NCI-H524 treated with DMSO at 0.1 percent for 48 hours (cell line): ENCODE data around the gene PRSS38.

ENCODE experiments used
- DNase-seq: peaks from one replicate; lab custom pipeline; 2025; lab: John Stamatoyannopoulos, UW

PRSS38 gene

DNA sequence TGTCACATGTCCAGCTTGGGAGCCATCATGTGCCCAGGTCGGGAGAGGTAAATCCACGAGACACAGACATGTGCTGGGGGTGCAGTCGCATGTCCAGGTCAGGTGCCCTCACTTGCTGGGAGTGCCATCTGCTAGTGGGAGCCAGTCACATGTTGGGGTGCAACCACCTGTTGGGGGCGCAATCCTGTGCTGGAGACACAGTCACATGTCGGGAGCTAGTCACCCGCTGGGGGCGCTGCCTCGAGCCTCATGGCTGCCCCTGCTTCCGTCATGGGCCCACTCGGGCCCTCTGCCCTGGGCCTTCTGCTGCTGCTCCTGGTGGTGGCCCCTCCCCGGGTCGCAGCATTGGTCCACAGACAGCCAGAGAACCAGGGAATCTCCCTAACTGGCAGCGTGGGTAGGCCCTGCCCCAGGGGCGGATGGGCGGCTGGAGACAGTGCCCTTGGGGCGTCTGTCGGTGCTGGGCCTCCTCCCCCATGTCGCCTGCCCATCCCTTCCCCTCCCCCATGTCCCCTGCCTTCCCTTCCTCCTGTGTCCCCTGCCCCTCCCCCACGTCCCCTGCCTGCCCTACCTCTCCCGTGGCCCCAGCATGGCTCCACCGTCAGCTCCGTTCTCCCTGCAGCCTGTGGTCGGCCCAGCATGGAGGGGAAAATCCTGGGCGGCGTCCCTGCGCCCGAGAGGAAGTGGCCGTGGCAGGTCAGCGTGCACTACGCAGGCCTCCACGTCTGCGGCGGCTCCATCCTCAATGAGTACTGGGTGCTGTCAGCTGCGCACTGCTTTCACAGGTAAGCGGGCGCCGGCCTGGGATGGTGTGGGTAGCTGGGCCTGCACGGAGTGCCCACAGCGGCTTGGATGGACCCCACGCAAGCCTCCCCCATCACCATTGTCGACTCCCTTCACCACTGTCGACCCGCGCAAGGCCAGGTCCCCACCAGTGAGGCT lies at the start of gene PRSS38:
Gene PRSS38, plus strand, starts transcription at position 208 of the 942 bp plus-strand sequence. Its CDS starts 42 bp downstream, at position 250.
- no peak for DNase-seq

DNA sequence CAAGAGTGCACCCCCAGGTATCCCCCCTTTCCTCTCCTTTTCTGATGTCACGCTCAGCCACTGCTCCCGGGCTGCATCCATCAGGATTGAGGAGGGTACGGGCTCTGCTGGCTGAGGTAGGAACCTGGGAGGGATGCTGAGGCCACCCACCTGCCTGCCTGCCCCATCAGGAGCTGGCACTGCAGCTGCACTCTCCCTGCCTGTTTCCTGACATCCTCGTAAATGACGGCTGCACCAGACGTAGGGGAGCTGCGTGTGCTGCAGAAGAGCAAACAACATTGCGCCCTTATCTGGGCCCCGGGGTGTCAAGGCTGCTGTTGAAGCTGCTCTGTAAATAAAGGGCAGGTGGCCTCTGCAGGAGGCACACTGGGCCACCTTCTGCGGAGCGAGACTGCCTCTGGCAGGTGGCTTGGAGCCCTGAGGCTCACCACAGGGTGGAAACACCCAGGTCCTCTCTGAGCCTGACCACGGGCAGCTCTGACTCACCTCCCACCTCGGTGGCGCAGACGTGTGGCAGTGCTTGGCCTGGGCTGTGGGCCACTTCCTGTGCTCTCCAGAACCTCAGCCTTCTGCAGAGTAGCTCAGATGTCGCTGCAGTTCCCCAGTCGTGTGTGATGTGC lies 49.4 kb upstream of the PRSS38 start:
- no peak for DNase-seq

DNA sequence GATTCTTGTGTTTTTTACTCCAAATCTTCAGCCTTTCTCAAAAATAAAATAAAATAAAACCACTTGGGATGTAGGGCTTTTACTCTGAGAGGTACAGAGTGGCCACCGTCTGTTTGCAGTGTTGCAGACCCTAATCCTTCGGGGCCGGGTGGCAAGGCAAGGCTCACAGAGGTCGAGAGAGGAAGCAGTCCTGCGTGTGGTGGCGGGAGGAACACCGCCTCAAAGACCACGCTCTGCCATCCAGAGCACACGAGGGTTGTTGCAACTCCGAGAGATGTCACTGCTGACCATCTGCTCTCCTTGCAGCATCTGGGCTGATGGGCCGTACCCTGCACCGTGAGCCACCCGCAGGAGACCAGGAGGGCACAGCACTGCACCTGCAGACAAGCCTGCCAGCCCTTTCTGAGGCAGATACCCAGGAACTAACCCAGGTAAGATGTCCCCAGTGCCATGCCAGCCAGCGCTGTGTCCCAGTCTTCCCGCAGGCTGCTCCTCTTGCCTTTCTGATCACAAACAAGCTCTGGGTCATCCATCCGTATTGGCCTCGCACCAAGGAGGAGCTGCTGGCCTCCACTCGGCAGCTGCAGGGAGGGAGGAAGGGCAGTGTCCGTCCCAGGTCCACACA lies 48.7 kb upstream of the PRSS38 start:
- DNase-seq, result peak; percentile 18

DNA sequence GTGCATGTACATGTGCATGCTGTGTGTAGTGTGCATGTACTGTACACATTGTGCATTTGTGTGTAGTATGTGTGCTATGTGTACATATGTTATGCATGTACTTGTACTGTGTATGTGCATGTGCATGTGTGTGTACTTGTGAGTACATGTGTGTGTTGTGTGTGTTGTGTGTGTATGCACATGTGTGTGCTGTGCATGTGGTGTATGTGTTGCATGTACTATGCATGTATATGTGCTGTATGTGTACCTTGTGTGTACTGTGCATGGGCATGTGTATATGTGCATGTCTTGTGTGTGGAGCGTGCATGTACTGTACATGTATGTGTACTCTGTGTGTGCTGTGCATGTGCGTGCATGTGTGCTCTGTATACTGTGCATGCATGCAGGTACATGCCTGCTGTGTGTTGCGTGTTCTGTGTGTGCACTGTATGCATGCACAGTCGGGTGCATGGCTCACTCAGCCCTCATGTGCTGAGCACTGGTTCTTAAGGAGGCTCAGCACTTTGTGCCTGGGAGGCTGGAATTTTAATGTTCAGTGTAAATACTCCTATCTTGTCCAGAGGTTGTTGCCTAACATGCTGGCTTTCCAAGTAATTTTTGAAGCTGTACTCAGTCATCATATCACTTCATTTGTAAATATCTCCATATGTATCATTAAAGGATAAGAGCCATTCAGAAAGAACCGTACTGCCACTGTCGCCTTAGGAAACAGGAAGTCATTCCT lies 47.9 kb upstream of the PRSS38 start:
- no peak for DNase-seq

DNA sequence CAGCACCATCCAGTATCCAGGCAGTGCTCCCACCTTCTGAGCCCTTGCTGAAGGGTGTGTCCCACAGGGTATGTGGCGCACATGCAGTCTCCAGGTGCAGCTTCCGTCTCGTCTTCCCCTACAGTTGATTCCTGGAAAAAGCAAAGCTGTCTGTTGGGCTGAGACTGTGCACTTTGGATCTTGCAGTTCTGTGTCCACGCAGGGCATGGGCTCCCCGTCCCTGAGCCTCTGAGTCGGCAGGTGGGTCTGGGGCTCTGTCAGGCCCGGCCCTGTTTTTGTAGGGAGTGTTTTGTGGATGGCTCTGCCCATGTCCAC lies 47.4 kb upstream of the PRSS38 start:
- no peak for DNase-seq

DNA sequence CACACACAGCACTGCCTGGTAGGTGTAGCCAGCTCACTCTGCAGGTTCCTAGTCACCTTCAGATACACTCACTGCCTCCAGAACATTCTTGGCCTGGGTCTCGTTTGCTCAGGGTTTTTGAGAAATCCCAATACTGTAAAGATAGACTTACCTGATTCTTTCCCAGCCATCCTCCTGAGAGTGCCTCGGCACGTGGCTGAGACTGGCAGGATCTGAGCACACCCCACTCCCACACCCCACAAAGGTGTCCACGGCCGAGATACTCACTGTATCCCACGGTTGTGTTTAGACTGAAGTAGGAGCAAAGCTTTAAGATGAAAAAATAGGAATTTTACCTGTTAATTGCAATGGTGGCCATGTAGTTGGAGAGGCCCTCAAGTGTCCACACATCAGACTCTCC lies 46.8 kb upstream of the PRSS38 start:
- no peak for DNase-seq

DNA sequence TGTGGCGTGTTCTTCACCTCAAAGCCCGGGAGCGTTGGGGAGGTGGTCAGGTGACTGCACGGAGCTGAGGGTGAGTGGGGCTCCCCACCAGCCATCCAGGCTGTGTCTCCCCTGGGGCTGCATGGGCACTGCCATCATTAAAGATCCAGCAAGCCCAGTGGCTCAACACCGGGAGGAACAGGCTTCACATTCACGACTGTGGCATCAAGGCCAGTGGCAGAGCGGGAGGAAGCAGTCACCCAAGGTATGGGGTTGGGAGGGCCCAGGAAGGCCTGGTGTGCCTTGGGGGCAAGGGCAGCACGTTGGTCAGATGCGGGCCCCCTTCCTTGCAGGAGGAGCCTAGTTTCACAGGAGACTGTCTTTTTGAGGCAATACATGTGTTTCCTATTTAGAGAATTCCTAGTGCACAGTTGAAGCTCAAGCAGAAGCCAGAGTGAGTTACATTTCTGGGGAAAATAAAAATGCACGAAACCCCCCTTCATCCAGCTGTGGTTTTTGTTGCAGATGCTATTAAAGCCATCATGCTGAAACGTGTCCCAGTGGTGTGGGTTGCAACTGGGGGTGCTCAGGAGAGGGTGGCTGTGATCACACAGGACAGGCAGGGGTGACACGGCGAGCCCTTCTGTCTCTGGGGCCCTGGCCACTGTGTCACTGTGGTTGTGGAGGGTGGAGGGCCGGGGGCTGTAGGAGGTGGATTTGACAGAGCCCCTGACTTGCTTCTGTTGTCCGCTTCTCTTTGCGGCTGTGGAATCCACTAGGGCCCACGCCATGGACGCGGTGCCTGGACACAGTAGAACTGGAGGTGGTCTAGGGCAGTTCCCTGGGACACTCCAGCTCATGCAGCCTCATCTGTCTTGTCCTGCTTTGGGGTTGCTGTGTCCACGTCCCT lies 46.2 kb upstream of the PRSS38 start:
- no peak for DNase-seq

DNA sequence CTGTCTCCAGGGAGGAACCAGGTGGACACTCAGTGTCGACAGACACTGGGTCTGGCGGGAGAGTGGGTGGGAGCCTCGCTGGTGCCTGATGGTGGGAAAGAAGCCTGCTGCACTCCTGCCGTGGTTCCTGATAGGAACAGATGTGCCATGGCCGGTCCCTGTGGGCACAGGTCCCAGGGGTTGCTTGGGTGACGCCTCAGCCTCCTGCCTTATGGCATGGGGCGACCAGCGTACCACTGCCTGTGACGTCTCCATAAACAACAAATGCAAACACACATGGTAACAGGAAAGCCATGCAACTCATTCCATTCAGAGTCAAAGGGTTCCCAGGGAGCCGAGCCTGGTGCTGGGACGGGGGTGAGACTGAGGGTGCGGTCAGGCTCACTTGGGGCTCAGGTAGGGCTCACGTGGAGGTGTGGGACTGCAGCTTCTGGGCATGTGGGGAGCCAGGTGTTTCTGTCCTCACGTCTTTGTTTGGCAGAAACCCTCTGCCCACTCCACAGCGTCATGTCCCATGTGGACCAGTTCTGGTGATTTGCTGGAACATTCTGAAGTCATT lies 45.5 kb upstream of the PRSS38 start:
- no peak for DNase-seq

DNA sequence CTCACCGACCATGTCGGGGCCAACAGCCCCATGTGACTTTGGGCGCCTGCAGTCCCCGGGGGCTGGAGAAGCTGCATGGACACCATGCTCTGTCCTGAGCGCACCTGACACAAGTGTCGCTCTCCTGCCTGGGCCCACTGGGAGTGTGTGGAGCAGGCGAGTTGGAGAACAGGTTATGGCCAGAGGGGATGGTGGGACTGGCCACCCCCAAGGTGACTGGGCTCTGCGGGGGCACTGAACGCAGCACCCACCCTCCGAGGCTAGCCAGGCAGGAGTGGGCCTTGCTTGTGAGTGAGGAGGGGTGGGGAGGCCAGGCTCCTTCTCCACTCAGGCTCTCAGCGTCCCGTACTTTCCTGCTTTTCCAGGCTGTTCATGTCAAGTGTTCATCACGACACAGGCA lies 44.7 kb upstream of the PRSS38 start:
- no peak for DNase-seq

DNA sequence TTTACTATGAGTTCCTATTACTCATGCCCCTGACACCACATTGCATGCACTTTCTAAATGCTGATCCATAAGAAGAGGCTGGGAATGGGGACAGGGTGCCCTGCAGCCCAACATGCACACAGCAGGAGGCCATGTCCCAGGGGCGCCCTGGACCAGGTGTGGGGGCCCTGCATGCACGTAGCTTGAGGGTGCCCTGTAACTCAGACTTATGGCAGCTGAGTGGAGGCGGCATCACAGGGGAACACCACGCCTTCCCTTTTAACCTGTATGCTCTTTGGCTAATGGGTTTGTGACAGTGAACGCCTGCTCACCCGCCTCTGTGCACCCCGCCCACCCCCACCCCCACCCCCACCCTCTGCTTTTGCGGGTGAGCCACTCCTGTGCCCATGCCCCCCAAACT lies 44.1 kb upstream of the PRSS38 start:
- DNase-seq, result no peak

DNA sequence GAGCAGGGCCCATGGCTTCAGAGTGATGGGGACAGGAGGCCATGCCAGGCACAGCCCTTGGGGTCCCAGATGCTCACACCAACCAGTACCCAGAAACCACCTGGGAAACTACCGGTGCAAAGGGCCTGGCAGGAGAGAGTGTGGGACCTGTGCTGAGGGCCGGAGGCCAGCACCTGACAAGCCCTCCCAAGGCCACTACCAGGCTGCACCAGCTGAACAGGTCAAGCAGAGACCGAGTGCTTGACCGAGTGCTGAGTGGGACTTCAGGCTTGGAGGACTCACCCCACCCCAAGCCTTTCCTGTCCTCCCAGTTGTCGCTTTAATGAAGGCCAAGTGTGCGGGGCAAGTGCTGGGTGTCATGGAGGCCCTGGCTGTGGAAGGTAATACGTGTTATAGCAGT lies 43.7 kb upstream of the PRSS38 start:
- no peak for DNase-seq

DNA sequence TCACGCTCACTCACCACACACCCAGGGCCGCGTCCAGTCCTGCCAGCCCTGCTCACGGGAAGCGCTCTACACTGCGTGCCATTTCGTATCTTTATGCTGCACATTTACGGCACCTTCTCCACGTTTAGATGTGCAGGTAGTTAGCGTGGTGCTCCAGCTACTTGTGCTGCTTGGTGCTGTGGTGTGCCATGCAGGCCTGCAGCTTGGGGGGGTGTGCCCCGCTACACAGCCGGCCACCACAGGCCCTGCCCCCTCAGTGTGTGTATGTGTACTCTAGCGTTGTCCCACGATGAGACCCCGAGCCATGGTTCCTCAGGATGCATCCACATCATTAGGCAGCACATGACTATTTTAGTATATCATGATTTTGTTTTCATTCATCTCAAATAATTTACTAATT lies 41.9 kb upstream of the PRSS38 start:
- DNase-seq, result no peak

DNA sequence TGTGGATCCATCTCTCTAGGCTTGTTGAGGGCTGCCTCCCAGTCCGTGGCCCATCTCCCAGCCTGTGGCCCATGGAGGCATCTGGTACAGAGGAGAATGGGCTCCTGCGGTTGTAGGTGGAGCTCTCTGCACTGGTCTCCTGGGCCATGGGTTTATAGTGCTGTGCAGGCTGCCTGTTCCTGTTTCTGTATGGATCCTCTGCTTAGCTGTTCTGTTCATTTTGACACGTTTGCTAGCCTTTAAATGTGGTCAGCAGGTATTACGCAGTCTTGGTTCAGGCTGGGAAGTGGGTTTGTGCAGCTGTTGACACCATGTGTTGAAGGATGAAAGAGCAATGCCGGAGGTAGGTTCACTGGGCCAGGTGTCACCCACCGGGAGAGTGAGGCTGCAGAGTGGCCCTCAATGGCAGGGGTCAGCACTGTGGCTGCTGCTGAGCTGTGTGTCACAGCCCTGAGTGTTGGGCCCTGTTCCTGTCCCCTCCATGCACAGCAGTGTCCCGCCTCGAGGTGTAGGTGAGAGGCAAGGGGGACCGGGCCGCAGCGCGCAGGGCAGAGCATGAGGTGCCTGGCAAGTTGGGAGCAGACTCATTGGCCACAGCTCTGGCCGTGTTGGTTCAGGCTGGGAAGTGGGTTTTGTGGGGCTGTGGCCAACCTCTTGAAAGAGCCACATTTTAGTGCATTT lies 41.3 kb upstream of the PRSS38 start:
- no peak for DNase-seq

DNA sequence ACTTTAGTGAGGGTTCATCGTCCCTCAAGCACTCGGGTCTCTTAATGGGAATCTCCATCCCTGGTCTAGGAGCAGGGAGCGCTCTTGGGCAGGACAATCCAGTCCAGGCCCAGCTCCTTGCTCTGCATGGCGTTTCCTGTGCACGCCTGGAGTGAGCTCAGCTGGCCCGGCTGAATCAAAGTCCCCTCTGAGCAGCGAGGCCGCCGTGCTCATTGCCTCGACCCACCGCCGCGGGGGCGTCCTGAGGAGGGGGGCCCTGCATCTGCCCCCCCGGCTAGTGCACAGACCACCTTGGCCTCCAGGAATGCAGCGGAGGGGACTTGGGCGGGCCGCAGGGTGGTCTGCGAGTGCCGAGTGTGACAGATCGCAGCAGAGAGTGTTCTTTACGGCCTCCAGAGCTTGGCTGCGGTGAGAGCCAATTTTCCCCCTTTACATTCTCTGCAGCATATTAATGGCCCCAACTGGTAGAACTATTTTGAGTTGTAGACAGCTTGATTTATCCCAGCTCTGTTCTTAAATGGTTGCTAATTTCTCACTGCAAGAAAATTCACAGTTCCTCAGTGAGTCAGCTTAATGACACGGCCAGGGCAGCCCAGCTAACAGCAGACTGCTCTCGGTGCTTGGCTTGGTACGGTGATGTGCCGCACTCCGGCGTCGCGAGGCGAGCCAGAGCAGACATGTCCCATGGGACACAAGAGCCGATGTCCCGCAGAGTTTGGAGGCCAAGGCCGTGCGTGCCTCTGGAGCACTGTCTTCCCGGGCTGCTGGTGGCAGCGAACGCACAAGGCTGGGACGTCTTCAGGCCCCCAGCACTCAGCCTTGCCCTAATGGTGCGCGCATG lies 40.4 kb upstream of the PRSS38 start:
- DNase-seq, result no peak

DNA sequence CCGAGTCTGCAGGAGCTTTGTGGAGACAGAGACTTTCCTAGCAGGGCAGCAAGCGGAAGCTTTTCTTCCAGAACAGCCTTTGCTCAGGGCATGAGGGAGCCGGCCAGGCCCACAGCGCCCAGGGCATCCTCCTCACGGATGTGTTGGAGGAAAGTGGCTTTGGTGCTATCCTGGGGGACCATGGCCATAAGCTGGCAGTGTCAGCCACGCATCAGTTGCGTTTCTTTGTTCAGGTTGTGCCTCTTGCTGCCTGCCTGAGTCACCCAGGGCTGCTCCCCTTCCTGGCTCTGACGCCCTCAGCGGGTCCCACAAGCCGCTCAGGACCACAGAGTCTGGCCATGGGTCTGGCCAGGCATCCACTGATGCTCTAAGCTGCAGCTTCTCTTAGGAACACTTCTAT lies 39.6 kb upstream of the PRSS38 start:
- no peak for DNase-seq

DNA sequence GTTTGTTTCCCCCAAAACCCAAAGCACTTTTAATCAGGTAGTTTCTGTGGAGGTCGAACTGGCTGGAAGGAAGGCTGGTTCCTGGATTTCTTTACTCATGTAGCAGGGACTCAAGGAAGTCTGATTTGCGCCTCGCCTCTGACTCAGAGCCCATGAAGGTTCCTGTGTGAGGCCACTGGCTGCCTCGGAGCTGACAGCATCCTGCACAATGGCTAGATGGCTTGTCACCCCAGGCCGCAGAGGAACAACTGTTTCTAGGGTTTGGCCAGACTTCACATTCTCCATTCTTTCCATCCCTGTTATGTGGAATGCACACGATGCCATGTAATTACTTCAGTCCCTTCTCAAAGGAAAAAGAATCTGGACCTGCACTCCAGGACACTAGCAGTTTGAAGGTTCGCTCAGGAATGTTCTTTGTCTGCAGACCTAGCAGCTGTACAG lies 39.1 kb upstream of the PRSS38 start:
- DNase-seq, result no peak

DNA sequence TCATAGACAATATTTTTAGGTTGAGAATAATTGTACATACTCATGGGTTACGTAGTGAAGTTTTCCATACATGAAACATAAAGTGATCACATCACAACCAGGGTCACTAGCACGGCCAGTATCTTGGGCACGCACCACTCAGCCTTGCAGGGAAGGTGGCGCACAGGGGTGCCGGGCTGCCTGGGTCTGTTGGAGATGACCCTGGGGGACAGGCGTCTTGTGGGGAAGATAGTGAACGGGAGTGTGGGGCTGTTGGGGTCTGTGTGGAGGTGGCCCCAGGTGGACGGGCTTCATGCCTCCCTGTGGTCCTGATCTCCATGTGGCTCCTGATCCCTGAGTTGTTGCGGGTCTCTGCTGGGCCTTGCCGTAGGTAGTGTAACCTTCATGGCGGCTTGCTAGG lies 38.3 kb upstream of the PRSS38 start:
- no peak for DNase-seq

DNA sequence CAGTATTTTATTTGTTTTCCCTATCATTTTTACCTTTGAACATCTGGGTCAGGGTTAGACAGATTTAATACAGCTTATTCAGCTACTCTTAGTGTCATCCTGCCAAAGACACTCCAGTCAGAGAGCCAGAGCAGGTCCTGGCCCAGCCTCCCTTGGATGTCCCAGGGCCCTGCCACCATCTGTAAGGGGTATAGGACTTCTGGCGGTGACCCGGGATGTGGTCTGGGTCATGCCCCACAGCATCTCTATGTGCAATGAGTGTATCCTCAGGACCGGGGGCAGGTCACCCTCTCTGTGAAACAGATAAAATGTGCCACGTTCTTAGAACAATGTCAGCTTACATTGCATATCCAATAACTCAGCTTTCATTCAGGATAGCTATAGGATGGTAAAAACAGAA lies 37.8 kb upstream of the PRSS38 start:
- DNase-seq, result no peak

DNA sequence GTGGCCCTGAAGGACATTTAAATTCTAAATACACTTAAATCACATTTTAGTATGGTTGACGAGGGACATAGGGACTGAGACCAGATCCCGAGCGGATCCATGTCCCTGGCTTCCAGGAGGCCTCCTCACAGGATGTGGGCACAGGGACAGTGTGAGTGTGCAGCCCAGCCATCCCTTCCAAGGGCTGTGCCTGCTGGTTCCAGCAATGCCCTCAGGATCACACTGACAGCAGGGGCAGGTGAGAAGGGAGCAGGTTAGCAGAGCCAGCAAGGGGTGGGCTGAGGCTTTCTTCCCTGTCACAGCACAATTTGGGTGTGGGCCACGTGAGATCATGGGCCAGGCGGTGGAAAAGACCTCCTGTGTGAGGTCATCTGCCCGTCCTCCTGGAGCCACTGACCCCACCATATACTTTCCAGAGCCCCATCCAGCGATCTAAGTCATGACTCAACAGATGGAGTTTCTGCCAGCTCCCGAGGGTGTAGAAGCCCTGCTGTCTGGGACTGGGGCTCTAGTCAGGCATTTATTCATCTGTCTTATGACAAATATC lies 37.0 kb upstream of the PRSS38 start:
- DNase-seq, result no peak
